ENCODE measurements around the gene CARD8.
"Not testable (repeated sequence)": the region's sequence is repeated elsewhere in the genome, so short reads cannot be mapped to it uniquely, and the experiment has no call there.

CARD8 gene

GRCh38 chr19:48258350-48258749, 2.6 kb upstream of the CARD8 start:
- peak; percentile 45; the same call in 1 of the 2 replicates for TF ChIP-seq POLR2A (IDR thresholded peaks at IDR 0.05; ENCODE audit: low read depth, low read length)
- TF ChIP-seq POLR2AphosphoS5 (IDR thresholded peaks at IDR 0.05; ENCODE audit: low read depth, low read length): no peak
- no peak; the same call in 1 of the 2 replicates for TF ChIP-seq TAF1 (IDR thresholded peaks at IDR 0.05; ENCODE audit: borderline replicate concordance, low read depth, low read length)
- FAIRE-seq (peak; percentile 42), DNase-seq (ENCODE audit: insufficient read length) (no peak)

- DNase-seq (ENCODE audit: insufficient read length): no peak
- TF ChIP-seq POLR2AphosphoS5 (IDR thresholded peaks at IDR 0.05; ENCODE audit: low read depth, low read length): no peak
- TF ChIP-seq POLR2A (IDR thresholded peaks at IDR 0.05; ENCODE audit: low read depth, low read length): no peak
- TF ChIP-seq TAF1 (IDR thresholded peaks at IDR 0.05; ENCODE audit: borderline replicate concordance, low read depth, low read length): no peak
- FAIRE-seq: no peak
Measured at GRCh38 chr19:48254529-48254970, 1.2 kb downstream of the CARD8 start.

GRCh38 chr19:48253999-48254398, 1.7 kb downstream of the CARD8 start:
- FAIRE-seq (no peak), DNase-seq (ENCODE audit: insufficient read length) (no peak)
- TF ChIP-seq POLR2AphosphoS5 (IDR thresholded peaks at IDR 0.05; ENCODE audit: low read depth, low read length) (no peak), POLR2A (IDR thresholded peaks at IDR 0.05; ENCODE audit: low read depth, low read length) (no peak), TAF1 (IDR thresholded peaks at IDR 0.05; ENCODE audit: borderline replicate concordance, low read depth, low read length) (no peak)

- no peak for DNase-seq (ENCODE audit: insufficient read length)
- TF ChIP-seq POLR2AphosphoS5 (IDR thresholded peaks at IDR 0.05; ENCODE audit: low read depth, low read length) (no peak), POLR2A (IDR thresholded peaks at IDR 0.05; ENCODE audit: low read depth, low read length) (no peak)
- FAIRE-seq: no peak
Measured at GRCh38 chr19:48252609-48253008, 3.1 kb downstream of the CARD8 start.

- FAIRE-seq (peak; percentile 33), DNase-seq (ENCODE audit: insufficient read length) (no peak)
- TF ChIP-seq POLR2A (IDR thresholded peaks at IDR 0.05; ENCODE audit: low read depth, low read length): no peak
- TF ChIP-seq TAF1 (IDR thresholded peaks at IDR 0.05; ENCODE audit: borderline replicate concordance, low read depth, low read length): no peak
- no peak for TF ChIP-seq POLR2AphosphoS5 (IDR thresholded peaks at IDR 0.05; ENCODE audit: low read depth, low read length)
Measured at GRCh38 chr19:48250290-48251025, 5.3 kb downstream of the CARD8 start.

GRCh38 chr19:48249502-48250014, 6.2 kb downstream of the CARD8 start:
- DNase-seq (ENCODE audit: insufficient read length): peak; percentile 23
- peak; percentile 97 for FAIRE-seq
- TF ChIP-seq POLR2A (IDR thresholded peaks at IDR 0.05; ENCODE audit: low read depth, low read length) (peak; percentile 85; the same call in 1 of the 2 replicates), TAF1 (IDR thresholded peaks at IDR 0.05; ENCODE audit: borderline replicate concordance, low read depth, low read length) (peak; percentile 77), POLR2AphosphoS5 (IDR thresholded peaks at IDR 0.05; ENCODE audit: low read depth, low read length) (peak; percentile 89)

- DNase-seq (ENCODE audit: insufficient read length): no peak
- peak; percentile 5 for FAIRE-seq
- TF ChIP-seq POLR2AphosphoS5 (IDR thresholded peaks at IDR 0.05; ENCODE audit: low read depth, low read length) (no peak), POLR2A (IDR thresholded peaks at IDR 0.05; ENCODE audit: low read depth, low read length) (no peak), TAF1 (IDR thresholded peaks at IDR 0.05; ENCODE audit: borderline replicate concordance, low read depth, low read length) (no peak)
Measured at GRCh38 chr19:48248081-48248833, 7.5 kb downstream of the CARD8 start.

- TF ChIP-seq POLR2AphosphoS5 (IDR thresholded peaks at IDR 0.05; ENCODE audit: low read depth, low read length): no peak
- TF ChIP-seq TAF1 (IDR thresholded peaks at IDR 0.05; ENCODE audit: borderline replicate concordance, low read depth, low read length): no peak
- TF ChIP-seq POLR2A (IDR thresholded peaks at IDR 0.05; ENCODE audit: low read depth, low read length): no peak
- FAIRE-seq (no peak), DNase-seq (ENCODE audit: insufficient read length) (no peak)
Measured at GRCh38 chr19:48247212-48247611, 8.5 kb downstream of the CARD8 start.

GRCh38 chr19:48246101-48246500, 9.6 kb downstream of the CARD8 start:
- FAIRE-seq (peak; percentile 36), DNase-seq (ENCODE audit: insufficient read length) (no peak)
- TF ChIP-seq TAF1 (IDR thresholded peaks at IDR 0.05; ENCODE audit: borderline replicate concordance, low read depth, low read length) (no peak), POLR2A (IDR thresholded peaks at IDR 0.05; ENCODE audit: low read depth, low read length) (no peak), POLR2AphosphoS5 (IDR thresholded peaks at IDR 0.05; ENCODE audit: low read depth, low read length) (no peak)

GRCh38 chr19:48244281-48244680, 11.4 kb downstream of the CARD8 start:
- TF ChIP-seq POLR2A (IDR thresholded peaks at IDR 0.05; ENCODE audit: low read depth, low read length) (no peak), POLR2AphosphoS5 (IDR thresholded peaks at IDR 0.05; ENCODE audit: low read depth, low read length) (no peak), TAF1 (IDR thresholded peaks at IDR 0.05; ENCODE audit: borderline replicate concordance, low read depth, low read length) (no peak)
- DNase-seq (ENCODE audit: insufficient read length) (no peak), FAIRE-seq (peak; percentile 85)

- DNase-seq (ENCODE audit: insufficient read length): not testable (repeated sequence)
Measured at GRCh38 chr19:48241771-48242170, 13.9 kb downstream of the CARD8 start.

More at GRCh38 chr19:48241771-48242170, 13.9 kb downstream of the CARD8 start:
- FAIRE-seq: not testable (repeated sequence)
